Activated CD8-positive, alpha-beta memory T cell treated with anti-CD3 and anti-CD28 coated beads, Interleukin-2, amount 50 U/mL, for 1 hour (primary cell): ENCODE results near the gene ELL3.
"Not testable (repeated sequence)": the region's sequence is repeated elsewhere in the genome, so short reads cannot be mapped to it uniquely, and the experiment has no call there.

Experiments used
- DNase-seq: peaks from one replicate; pipeline ENCODE4 v3.0.0-alpha.2; 2020; ENCODE audit errors: extremely low read depth

ELL3 gene, protein sequence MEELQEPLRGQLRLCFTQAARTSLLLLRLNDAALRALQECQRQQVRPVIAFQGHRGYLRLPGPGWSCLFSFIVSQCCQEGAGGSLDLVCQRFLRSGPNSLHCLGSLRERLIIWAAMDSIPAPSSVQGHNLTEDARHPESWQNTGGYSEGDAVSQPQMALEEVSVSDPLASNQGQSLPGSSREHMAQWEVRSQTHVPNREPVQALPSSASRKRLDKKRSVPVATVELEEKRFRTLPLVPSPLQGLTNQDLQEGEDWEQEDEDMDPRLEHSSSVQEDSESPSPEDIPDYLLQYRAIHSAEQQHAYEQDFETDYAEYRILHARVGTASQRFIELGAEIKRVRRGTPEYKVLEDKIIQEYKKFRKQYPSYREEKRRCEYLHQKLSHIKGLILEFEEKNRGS

DNA sequence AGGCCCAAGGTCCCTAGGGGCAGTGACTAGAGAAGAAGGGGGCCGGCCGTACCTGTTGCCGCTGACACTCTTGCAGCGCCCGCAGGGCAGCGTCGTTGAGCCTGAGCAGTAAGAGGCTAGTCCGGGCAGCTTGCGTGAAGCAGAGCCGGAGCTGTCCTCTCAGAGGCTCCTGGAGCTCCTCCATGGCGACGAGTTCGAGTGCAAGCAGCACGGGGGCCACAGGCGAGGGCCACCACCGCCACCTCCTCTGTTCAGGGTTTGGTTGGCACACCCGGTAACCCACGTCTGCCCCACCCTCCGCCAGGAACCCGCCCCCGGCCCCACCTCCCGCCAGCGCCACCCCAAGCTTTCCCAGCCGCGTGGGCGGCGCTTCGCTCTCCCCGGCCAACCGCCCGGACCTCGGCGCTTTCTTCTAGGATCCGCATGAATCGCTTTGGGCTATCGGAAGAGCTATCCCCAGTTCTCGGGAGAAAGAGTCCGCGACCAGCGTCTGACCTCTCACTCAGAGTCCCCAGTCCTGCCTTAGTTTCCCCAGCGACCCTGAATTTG, at the start of gene ELL3:
ELL3 (minus strand) TSS at position 249 of the 549 bp plus-strand sequence; CDS start at position 184, 65 bp downstream.
- peak; percentile 33 for DNase-seq

DNA sequence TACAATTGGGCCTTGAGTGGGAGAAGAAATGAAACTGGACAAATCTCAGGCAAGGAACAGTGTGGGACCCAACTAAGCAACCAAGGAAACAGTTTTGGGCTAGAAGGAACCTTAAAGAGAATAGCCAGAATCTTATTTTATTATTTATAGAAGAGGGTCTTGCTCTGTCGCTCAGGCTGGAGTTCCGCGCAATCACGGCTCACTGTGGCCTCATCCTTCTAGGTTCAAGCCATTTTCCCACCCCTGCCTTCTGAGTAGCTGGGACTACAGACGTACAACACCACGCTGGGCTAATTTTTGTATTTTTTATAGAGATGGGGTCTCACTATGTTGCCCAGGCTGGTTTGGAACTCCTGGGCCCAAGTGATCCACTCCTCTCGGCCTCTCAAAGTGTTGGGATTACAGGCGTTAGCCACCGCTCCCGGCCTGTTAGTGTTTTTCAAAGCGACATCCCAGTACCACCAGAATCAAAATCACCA, 49.3 kb upstream of the ELL3 start:
- DNase-seq, result no peak

DNA sequence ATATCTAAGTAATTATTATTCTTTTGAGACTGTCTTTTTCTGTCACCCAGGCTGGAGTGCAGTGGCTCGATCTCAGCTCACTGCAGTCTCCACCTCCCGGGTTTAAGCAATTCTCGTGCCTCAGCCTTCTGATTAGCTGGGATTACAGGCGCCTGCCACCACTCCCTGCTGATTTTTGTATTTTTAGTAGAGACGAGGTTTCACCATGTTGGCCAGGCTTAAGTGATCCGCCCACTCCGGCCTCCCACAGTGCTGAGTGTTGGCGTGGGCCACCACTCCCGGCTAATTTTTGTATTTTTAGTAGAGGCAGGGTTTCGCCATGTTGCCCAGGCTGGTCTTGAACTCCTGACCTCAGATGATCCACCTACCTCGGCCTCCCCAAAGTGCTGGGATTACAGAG, 48.5 kb upstream of the ELL3 start:
- not testable (repeated sequence) for DNase-seq

- peak; percentile 91 for DNase-seq
These were observed 47.8 kb upstream of the ELL3 start, which contains the start of gene MFAP1 for GRCh38 chr15:43824302-43825246. Gene MFAP1 (minus strand): TSS chr15:43824690. CDS start chr15:43824569, 121 bp downstream.

GRCh38 chr15:43821505-43821904, 44.7 kb upstream of the ELL3 start:
- DNase-seq, result no peak

DNA sequence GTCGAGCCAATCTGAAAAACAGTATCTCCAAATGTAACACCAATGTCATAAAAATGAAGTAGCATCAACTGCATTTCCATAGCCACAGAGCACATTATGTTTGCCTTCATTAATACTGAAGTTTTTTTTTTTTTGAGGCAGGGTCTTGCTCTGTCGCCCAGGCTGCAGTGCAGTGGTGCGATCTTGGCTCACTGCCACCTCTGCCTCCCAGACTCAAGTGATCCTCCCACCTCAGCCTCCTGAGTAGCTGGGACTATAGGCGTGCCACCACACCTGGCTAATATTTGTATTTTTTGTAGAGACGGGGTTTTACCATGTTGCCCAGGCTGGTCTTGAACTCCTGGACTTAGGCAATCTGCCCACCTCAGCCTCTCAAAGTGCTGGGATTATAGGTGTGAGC, 38.3 kb upstream of the ELL3 start:
- DNase-seq, result not testable (repeated sequence)

- no peak for DNase-seq
These were observed 32.4 kb upstream of the ELL3 start for GRCh38 chr15:43808960-43809678.

GRCh38 chr15:43808435-43808950, 31.7 kb upstream of the ELL3 start:
- no peak for DNase-seq

DNA sequence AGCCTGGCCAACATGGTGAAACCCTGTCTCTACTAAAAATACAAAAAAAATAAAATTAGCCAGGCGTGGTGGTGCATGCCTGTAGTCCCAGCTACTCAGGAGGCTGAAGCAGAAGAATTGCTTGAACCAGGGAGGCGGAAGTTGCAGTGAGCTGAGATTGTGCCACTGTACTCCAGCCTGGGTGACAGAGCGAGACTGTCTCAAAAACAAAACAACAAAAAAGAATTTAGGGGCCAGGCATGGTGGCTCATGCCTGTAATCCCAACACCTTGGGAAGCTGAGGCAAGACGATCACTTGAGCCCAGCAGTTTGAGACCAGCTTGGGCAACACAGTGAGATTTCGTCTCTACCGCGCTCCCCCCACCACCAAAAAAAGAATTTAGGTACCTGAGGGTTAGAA, 25.9 kb upstream of the ELL3 start:
- not testable (repeated sequence) for DNase-seq

GRCh38 chr15:43800286-43801141, 23.7 kb upstream of the ELL3 start, which contains the start of gene HYPK:
Gene HYPK (plus strand): TSS chr15:43800599. CDS start chr15:43800623, 24 bp downstream.
- peak; percentile 68 for DNase-seq

- DNase-seq, result no peak
These were observed 23.1 kb upstream of the ELL3 start, which contains the start of gene SERINC4 for GRCh38 chr15:43799945-43800285. Gene SERINC4 (minus strand): TSS chr15:43800220. CDS start chr15:43799986, 234 bp downstream.

DNA sequence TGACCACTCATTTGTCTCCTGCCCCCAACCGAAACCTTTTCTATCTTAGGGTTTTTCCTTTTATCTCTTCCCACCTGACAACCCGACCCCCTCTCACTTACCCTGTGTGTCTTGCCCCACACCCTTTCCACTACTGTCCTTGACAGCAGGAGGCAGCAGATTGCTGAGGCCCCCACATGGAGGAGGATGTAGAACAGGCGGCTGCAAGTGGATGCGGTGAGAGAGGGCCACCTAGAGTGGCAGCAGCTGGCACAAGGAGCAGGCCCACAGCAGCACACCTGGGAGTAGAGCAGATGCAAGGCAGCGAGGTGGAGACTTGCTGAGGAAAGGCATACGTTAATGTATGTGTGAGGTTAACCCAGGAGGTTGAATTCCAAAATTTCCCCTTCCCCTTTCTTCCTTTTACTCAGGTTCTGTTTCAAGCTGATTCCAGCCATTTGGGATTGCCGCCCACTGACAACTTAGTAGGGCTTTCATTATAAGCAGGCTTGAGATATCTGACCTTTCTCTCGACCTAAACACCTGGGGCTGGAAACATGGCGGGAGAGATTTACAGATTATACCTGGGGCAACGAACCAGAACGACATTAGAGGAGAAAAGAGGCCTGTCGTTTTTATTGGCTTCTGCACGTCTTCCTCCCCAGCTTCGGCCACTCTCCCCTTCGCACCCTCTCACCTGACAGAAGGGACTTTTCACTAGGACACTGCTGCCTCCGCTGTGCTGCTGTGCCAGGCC, 22.6 kb upstream of the ELL3 start:
- DNase-seq, result no peak

DNA sequence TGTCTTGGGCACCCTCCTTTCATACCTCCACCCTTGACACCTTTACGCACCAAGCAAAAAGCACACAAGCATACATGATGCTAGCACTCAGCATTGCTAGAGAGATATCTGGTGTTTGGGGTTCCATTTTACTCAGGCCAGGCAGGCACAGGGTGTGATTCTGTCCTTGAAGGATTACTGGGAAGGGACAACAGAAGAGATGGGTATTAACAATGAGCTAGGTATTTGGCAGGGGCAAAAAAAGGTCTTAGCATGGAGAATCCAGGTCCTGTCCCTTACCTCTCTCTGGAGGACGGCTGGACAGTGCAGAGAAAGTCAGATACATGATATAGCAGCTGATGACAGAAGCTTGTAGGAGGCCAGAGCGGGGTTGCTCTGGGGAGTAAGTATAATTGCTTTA, 19.8 kb upstream of the ELL3 start:
- no peak for DNase-seq

DNA sequence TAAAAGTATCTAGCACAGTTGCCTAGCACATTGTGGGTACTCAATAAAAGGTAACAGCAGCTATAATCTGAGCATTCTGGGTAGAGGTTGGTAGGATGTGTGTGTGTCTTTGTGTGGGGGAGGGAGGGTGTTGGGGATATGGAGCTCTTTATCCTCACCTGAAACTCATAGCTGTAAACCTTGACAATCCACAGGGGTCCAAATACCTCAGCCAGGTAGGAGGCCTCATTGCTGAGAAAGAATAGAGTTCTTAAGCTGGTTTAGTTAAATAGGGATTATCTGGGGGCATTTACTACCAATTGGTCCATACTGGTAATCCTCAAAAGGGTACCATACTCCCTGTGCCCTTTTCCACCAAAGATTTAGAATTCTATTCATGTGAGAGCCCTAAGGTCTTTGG, 19.2 kb upstream of the ELL3 start:
- no peak for DNase-seq

DNA sequence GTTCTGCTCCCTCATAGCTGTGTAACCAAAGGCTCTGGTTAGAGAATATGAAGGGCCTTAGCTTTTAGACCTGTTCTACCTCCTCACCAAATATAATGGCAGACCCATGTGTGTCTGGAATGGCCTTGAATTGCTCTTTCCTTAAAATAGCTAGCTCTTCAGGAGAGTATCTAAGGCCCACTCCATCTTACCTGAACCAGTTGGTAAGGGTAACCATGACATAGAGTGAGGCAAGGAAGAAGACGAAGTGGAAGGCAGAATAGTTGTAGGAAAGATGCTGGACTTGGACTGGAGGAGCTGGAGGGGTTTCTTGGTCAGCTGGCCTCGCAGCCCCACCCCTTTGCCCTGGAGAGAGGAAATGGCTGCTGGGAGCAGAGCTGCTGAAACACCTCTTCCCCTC, 18.4 kb upstream of the ELL3 start:
- no peak for DNase-seq

GRCh38 chr15:43794269-43795037, 17.7 kb upstream of the ELL3 start:
- no peak for DNase-seq

DNA sequence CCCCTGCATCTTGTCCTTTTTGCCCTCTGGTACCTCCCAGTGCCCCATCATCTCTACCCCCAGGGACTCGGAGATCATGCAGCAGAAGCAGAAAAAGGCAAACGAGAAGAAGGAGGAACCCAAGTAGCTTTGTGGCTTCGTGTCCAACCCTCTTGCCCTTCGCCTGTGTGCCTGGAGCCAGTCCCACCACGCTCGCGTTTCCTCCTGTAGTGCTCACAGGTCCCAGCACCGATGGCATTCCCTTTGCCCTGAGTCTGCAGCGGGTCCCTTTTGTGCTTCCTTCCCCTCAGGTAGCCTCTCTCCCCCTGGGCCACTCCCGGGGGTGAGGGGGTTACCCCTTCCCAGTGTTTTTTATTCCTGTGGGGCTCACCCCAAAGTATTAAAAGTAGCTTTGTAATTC, 16.9 kb upstream of the ELL3 start:
- no peak for DNase-seq

- no peak for DNase-seq
These were observed 16.2 kb upstream of the ELL3 start for GRCh38 chr15:43792761-43793476.
